Glomerular endothelial cell (primary cell): Measurements from ENCODE around the gene ERBB4. TPM values are rescaled to one million over a fixed set of nuclear protein-coding genes. Genes with fewer than 3 reads are reported as not detected.
"Not testable (repeated sequence)": the region's sequence is repeated elsewhere in the genome, so short reads cannot be mapped to it uniquely, and the experiment has no call there.

Experiments used
- DNase-seq: peaks from one replicate; pipeline ENCODE4 v3.0.0-alpha.2; 2011; ENCODE audit warnings: low read depth, low spot score; ENCODE audit errors: extremely low read depth
- total RNA-seq: library from RNA; depleted of rRNA; stranded (reverse); fragments of >200 nt; gene quantifications from 2 replicates; pipeline ENCODE4 v1.2.3, GENCODE V29; 2015

Gene ERBB4
- total RNA-seq, 1 donor from 2014 or later = 0.18 TPM

GRCh38 chr2:212027681-212028628, 510.6 kb downstream of the ERBB4 start:
- no peak for DNase-seq

- DNase-seq = no peak
Observed at GRCh38 chr2:212024040-212024439, 514.6 kb downstream of the ERBB4 start.

GRCh38 chr2:212022966-212023365, 515.6 kb downstream of the ERBB4 start:
- no peak for DNase-seq

GRCh38 chr2:212021947-212022346, 516.7 kb downstream of the ERBB4 start:
- DNase-seq = no peak

- no peak for DNase-seq
Observed at GRCh38 chr2:212015588-212015987, 523.0 kb downstream of the ERBB4 start.

- DNase-seq = no peak
Observed at GRCh38 chr2:212013626-212014025, 525.0 kb downstream of the ERBB4 start.

GRCh38 chr2:212010305-212010704, 528.3 kb downstream of the ERBB4 start:
- DNase-seq = not testable (repeated sequence)

GRCh38 chr2:212007972-212008371, 530.6 kb downstream of the ERBB4 start:
- DNase-seq = no peak

- DNase-seq = no peak
Observed at GRCh38 chr2:212005085-212005671, 533.4 kb downstream of the ERBB4 start.

- no peak for DNase-seq
Observed at GRCh38 chr2:212001325-212001724, 537.3 kb downstream of the ERBB4 start.

- DNase-seq = no peak
Observed at GRCh38 chr2:211996857-211997256, 541.7 kb downstream of the ERBB4 start.

- no peak for DNase-seq
Observed at GRCh38 chr2:211994806-211995205, 543.8 kb downstream of the ERBB4 start.

GRCh38 chr2:211990335-211990734, 548.3 kb downstream of the ERBB4 start:
- no peak for DNase-seq

GRCh38 chr2:211986313-211986712, 552.3 kb downstream of the ERBB4 start:
- DNase-seq = no peak

- no peak for DNase-seq
Observed at GRCh38 chr2:211985393-211985792, 553.2 kb downstream of the ERBB4 start.

GRCh38 chr2:211982162-211982561, 556.4 kb downstream of the ERBB4 start:
- DNase-seq = peak; percentile 68

- no peak for DNase-seq
Observed at GRCh38 chr2:211981451-211981850, 557.2 kb downstream of the ERBB4 start.

- no peak for DNase-seq
Observed at GRCh38 chr2:211976076-211976475, 562.5 kb downstream of the ERBB4 start.

- DNase-seq = no peak
Observed at GRCh38 chr2:211967234-211967633, 571.4 kb downstream of the ERBB4 start.

- no peak for DNase-seq
Observed at GRCh38 chr2:211963969-211964368, 574.6 kb downstream of the ERBB4 start.

- no peak for DNase-seq
Observed at GRCh38 chr2:211957799-211958198, 580.8 kb downstream of the ERBB4 start.

- no peak for DNase-seq
Observed at GRCh38 chr2:211955648-211956047, 583.0 kb downstream of the ERBB4 start.
